Measurements from ENCODE around the gene CHERP.

CHERP gene

DNA sequence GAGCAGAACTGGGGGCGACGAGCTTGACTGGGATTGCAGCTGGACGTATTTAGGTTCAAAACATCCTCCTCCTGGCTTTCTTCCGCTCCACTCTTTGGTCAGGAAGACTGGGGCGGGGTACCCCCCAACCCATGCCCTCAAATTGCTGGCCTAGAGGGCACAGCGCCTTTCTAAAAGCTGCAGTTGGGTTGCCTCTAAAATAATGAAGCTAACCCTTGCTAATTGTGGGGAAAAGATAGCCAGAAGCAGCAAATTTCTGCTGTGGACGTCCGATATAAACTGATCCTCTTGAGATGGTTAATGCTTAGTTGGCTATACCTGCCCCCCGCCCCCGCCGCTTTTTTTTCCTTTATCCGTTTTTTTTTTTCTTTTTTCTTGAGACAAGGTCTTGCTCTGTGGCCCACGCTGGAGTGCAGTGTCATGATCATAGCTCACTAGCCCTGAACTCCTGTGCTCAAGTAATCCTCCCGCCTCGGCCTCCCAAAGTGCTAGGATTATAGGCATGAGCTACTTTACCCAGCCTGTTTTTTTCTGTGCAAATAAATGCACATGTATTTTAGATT is 754 bp upstream of the CHERP start:
- no peak for DNase-seq (ENCODE audit: low read depth in 2 of 2)

GRCh38 chr19:16541526-16542044 is 652 bp downstream of the CHERP start:
- no peak for DNase-seq (ENCODE audit: low read depth in 2 of 2)

GRCh38 chr19:16540948-16541347 is 1.3 kb downstream of the CHERP start:
- DNase-seq (ENCODE audit: low read depth in 2 of 2) = no peak

DNA sequence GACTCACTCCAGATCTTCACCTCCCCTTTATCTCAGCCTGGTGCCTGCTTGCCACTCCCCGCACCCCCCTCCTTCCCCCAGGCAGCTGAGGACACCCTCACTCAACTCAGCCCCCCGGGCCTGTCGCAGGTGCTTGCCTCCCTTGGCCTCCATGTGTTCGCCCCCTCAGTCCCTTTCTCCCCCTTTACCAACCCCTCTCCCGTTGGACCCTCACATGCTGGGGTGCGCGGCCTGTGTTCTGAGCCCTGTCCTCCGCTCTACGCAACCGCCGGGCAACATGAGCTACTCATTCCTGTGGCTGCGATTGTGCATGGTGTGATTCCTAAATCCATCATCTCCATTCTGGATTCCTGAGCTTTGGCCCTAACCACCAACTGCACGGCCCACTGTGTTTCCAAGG is 5.1 kb downstream of the CHERP start:
- no peak for DNase-seq (ENCODE audit: low read depth in 2 of 2)

- DNase-seq (ENCODE audit: low read depth in 2 of 2) = no peak
These were observed 6.1 kb downstream of the CHERP start for GRCh38 chr19:16536130-16536529.

DNA sequence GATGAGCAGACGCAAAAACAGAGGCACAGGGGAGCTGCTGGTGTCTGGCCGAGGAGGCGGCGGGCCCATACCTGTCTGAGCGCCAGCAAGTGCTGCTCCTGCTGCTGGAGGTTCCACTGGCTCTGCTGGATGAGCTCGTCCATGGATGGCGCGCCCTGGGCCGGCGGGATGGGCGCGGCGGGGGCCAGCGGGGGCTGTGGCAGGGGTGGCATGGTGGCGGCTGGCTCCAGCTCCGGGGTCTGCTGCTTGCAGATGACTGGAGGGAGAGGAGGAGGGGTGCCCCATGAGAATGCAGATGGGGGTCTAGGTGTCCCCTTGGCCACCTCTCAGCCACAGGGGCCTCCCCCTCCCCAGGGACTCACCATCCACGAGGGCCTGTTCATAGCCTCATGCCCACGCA is 6.9 kb downstream of the CHERP start:
- no peak for DNase-seq (ENCODE audit: low read depth in 2 of 2)

DNA sequence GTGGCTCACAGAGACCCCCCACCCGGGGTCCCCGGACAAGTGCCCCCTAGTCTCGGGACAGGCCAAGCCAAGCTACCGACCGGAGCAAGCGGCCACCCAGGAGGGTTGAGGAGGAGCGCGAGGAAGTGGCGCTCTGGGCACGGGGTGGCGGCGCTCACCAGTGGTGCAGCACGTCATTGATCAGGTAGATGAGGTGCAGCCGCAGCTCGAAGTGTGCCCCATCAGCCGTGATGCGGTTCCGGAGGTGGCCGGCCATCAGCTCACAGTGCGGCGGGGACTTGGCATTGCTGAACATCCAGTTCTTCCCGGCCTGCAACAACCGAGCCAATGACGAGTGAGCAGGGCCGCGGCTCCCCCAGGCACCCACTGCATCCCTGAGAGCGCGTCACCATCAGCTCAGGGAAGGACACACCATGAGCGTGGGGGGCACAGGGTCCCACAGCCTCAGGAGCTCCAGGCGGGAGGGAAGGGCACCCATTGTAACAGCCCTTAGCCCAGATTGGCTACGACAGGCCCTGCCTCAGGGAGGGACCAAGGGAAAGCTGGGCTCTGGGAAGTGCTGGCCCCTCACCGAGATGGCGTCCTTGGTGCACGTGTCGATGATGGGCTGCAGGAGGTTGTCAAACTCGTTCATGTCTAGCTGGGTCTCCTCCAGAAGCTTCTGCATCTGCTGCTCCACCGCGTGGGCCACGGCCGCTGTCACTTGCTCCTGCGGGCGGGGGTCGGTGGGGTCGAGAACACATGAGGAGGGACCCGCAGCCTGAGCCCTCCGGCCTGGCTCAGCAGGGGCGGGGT is 9.6 kb downstream of the CHERP start:
- no peak for DNase-seq (ENCODE audit: low read depth in 2 of 2)

GRCh38 chr19:16531380-16531669 is 10.9 kb downstream of the CHERP start:
- no peak for DNase-seq (ENCODE audit: low read depth in 2 of 2)

DNA sequence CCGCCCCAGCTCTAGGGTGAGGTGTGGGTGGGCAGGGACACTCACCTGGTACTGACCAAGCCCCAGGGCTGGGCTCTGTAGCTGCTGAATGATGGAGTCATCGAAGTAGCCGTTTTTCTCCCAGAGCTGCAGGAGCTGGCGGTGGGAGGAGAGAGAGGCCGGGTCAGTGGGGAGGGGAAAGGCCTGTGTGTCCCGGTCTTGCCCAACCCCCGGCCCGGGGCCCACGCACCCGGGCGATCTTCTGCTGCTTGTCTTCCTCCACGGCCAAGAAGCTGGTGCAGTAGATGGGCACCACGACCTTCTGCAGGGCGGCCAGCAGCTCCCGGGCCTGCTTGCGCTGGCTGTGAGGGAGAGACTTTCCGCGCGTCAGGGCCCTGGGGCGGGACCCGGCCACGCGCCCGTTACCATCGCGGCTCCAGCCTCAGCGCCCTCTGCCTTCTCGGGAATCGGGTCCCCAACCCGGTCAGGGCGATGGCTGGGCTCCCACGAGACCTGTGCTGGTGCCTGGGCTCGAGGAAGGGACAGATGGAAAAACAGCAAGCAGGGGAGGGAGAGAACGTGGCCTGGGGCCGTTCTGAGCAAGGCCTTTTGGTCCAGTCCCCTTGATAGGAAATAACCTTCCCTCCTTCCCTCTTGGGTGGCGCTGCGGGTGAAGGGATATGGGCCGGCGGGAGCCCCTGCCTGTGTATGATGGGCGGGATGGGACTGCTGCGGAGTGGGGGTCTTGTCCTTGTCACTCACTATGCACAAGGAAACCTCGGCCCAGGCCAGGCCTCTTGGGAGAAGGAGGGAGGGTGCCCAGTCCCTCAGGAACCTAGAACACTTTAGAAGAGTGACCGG is 11.5 kb downstream of the CHERP start:
- no peak for DNase-seq (ENCODE audit: low read depth in 2 of 2)

DNA sequence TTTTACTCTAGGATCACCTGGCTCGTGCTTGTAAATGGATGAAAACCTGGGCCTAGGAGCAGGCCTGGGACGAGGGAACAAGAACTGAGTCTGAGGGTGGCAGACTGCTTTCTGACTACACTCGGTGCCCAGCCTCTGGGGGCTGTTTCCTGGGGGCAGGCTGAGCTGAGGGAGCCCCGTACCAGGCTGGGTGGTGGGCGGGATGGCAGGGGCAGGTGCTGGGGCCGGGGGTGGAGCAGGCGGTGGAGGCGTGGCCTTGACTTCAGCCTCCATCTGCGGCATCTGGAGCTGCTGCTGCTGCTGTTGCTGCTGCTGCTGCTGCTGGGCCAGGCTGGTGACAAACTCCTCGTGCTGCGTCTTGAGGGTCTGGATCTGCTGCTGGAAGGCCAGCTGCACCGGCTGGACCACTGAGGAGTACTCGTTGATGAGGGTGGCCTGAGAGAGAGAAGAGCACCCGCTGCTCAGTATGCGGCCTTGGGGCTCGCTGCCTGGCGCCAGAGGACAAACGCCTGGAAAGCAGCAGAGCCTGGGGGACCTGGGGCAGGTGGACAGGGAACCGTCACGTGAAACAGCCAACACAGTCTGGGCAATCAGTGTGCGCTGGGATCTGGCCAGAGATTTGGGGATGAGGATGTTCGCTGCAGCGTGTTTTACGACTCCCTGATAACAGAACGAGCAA is 12.6 kb downstream of the CHERP start:
- DNase-seq (ENCODE audit: low read depth in 2 of 2) = no peak

DNA sequence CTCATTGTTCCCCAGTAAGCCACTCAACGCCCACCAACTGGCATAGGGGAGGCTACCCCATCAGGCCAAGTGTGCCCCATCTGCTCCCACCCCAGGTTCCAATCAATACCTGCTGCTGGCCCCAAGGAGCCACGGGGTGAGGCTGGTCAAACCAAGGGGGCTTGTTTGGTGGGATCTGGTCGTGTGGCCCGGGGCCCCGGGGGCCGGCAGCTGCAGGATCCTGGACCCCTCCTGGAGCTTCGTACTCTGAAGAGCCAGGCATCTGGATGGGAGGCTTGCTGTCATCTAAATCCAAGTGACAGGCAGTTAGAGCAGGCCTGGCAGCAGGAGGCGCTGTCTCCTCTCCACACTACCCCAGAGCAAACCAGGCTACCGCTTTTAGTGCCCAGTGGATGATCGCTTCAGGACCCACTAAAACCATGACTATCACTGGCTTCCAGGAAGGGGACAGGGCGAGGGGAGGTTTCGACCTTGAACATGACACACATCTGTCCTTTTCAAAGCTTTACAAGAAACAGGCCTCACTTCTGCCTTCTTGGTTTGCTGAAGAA is 14.2 kb downstream of the CHERP start:
- no peak for DNase-seq (ENCODE audit: low read depth in 2 of 2)

DNA sequence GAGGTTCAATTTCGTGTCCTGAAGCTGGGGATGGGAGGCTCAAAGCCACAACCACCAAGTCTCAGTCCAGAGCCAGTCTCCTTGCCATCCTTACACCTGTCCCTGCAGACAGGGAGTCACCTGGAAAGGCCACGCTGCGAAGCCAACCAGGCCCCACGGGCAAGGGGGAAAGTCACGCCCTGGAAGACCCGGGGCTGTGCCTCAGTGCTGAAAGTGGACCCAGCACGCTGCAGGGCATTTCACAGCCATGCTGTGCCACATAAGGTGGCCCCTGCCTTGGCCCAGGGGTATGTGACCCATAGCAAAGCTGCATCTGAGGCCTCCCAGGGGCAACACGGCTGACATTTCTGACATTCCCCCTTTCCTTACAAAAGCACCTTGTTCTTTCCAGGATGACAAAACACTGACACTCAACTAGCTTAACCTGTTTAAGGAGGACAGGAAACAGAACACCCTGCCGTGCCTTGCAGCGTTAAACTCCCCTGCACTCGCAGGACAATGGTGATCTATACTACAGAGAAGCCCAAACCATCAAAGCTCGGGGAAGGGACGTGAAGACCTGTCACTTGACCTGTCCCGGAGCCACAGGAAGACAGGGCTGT is 14.8 kb downstream of the CHERP start:
- DNase-seq (ENCODE audit: low read depth in 2 of 2) = no peak

DNA sequence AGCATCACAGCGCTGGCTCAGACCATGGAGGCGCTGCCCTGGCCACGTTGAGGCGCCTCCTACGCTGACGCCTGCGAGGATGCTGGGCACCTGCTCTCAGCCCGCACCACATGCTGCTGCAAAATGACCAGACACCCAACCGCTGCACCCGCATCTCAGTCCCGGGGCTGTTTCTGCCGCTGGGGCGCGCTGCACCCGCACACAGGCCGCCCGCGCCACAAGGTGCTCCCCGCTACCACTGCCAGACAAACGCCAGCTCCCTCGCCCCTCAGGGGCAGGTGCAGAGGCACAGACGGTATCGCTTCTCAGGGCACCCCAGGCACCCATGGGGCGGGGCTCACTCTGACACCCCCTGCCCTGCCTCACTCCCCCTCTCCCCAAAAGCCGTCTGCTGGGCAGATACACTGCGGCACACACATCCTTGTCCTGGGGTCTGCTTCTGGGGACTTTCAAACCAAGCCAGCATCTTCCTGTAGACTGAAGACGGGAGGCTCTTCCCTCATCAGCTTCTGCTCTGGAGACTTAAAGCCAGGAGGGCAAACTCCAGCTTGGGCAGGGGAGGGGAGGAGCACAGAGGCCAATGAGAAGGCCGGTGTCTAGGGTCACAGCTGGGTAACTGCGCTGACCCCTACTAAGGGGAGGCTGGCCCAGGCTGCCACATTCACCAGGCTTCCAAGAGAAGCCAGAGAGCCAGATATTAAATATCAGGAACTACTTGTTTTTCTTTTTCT is 16.3 kb downstream of the CHERP start:
- no peak for DNase-seq (ENCODE audit: low read depth in 2 of 2)

GRCh38 chr19:16524991-16525734 is 17.1 kb downstream of the CHERP start:
- no peak for DNase-seq (ENCODE audit: low read depth in 2 of 2)

DNA sequence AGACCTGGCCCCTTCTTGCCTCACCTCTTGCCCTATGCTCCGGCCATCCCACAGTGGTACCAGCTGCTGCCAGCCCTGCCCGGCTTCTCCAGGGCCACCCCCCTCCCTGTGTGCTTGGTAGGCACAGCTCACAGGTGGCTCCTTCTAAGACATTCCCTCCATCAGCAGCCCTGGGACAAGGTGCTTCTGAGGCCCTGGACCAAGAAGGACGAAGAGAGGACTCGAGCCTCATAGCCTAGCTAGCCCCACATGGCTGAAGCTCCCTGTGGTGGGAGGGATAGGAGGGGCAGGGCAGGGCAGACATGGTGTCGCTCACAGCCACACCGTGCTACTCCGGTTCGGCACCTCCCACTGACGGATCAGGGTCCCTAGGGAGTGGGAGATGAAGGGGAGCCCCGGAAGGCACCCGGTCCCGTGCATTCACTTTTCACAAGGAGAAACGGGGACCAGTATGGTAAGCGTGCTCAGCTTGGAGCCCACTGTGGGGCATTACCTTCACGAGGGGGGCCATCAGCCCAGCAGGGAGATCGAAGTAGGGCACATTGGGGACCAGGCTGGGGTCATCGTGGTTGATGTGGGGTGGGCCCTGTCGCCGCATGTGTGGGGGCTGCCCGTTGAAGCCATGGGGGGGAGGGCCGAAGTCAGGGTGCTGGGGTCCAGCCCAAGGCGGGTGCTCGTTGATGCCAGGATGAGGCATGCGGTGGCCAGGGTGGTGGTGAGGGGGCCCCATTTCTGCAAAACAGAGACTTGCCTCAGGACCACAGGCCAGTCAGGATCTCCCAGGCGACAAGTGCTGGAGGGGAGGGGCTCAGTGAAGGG is 19.5 kb downstream of the CHERP start:
- no peak for DNase-seq (ENCODE audit: low read depth in 2 of 2)

- DNase-seq (ENCODE audit: low read depth in 2 of 2) = no peak
These were observed 20.4 kb downstream of the CHERP start for GRCh38 chr19:16521715-16522289.

DNA sequence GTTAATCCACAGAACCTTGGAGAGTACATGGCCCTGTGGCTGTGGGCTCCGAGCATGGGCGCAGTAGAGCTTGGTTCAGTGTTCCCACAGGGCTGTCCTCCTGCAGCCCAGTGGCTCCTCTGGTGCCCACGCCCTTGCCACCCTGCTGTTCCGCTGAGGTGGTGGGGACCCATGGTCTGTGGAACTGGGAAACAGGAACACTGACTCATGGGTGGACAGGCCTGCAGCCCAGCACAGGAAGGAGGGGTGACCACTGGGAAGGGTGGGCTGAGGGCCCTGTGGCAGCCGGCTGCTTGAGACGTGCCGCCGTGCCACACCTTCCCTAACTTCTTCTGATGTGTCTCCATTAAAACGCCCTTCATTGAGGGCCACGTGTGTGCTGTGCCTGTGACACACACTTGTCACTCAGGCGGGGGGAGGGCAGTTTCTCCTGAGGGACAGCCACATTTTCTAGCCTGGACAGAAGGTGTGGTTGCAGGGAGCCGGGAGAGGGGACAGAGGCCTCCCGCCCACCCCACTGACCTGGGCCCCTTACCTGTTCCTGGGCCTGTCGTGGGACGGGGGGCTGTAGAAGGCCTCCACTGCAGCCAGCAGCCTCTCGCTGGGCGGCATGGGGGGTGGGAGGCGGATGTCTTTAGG is 21.1 kb downstream of the CHERP start:
- no peak for DNase-seq (ENCODE audit: low read depth in 2 of 2)

Measured in fibroblast of skin of left quadriceps (primary cell).